HG03066 (cell line): ENCODE results near the gene ZNF462.

ENCODE experiments used
- ATAC-seq: cut with Tn5 transposase; IDR thresholded peaks from one replicate; pipeline ENCODE4 v1.9.1; 2021; ENCODE audit warnings: low read depth; ENCODE audit not compliant: unreplicated experiment

Gene ZNF462

DNA sequence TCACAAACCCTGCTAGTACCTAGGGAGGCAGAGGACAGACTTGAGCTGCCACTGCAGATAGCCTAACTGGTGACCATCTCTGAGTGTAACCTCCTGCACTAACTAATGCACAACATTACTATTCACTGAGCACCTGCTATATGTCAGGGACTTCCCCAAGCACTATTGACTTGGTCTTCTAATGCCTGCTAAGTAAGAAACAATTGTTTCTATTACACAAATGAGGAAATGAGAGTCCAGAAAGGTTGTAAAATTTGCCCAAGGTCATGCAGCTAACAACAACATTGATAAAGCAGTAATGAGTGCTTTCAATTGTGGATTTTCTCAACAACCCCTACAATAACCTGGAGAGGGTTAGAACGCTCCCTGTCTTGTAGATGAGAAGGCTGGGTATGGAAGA, 183.7 kb downstream of the ZNF462 start:
- ATAC-seq = peak; percentile 89

DNA sequence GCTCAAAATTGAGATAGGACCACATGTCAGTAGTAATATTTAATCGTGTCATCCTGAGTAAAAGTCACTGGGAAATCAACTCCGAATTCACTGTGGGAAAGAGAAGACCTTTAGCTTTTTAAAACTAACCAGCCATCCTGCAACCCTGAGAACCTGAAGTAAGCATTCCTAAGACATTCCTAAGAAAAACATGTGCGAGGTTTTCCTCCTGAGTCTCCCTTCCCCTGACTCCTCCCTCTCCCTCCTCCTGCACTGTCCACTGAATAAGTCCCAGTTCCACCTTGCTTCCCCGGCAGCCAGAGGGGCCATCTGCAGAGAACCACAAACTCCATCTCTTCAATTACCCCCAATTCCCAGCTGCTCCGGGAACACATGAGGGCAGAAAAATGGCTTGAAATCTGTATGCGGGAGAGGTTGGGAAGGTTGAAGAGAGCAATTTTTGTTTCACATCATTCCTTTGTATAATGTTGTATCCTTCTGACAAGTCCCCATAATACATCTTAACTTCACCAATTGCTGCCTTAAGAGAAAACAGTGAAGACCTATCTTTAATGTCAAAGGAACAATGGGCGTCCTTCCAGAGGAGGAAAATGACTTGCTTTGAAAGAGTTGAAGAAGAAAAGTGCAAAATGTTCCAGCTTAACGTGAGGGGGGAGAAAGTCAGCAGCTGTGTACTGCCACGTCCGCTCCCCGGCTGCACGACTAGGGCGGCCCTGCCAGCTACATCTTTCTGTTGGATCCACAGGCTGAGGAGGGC, 186.3 kb downstream of the ZNF462 start:
- no peak for ATAC-seq

DNA sequence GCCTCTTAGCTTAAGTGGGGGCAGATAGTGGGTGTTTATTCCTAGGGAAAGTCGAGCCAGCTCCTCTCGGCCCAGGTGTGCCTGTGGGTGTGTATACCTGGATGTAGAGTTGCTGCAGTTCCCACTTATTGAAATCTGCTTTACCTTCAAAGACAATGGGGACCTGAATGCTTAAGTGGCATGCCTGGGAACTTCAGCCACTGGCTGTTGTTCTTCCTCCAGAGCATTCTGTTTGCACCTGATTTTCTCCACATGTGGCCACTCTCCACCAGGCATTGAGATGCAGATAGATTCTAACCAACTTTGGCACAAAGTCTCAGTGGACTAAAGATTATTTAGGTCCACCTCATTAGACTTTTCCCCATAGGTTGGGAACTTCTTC, 186.8 kb downstream of the ZNF462 start:
- ATAC-seq = no peak

DNA sequence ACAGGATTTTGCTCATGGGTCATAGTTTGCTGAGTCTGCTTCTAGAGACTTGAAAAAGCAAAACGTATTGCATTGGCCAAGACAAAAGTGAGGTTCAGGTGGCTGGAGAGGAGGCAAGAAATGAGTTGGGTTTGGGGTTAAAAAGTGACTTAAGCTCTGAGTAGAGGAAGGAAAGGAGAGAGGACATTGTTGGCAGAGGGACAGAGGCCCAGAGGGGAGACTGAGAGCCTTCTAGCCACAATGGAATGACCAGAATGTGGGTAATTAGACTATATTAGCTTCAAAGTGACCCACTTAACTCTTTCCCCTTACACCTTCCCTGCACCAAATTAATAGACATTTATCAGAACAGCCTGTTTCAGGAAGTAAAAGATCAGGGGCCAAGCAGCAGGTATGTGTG, 188.4 kb downstream of the ZNF462 start:
- ATAC-seq = no peak

DNA sequence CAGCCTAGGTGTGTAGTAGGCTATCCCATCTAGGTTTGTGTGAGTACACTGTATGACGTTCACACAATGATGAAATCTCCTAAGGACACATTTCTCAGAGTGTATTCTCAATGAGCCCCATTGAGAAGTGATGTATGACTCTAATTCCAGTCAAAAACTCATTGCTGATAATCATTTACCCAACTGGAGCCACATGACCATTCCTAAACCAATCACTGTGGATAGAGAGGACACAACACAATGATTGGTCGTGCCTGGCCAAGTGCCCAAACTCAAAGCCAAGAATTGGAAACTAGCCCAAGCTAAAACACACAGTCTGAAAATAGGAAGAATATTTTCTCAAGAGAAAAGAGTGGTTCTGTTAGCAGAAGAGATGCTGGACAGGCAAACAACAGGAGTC, 191.2 kb downstream of the ZNF462 start:
- ATAC-seq = no peak

DNA sequence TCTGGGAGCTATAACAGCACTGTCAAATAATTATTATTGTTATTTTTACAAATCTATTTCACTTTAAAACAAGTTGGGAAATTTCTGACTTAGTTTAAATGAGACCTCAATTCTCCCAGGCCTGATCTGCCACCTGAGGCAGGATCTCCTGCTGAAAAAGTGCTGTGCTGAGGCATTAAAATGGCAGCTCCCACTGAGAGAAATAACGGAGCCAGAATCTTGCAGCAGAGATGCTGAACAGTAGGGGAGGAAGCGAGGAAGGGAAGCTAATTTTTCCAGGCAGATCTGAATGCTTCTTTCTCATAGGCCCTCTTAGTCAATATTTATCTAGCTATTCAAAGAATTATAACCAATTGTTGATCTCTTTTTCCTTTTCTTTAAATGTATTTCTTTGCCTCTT, 196.3 kb downstream of the ZNF462 start:
- ATAC-seq = no peak

DNA sequence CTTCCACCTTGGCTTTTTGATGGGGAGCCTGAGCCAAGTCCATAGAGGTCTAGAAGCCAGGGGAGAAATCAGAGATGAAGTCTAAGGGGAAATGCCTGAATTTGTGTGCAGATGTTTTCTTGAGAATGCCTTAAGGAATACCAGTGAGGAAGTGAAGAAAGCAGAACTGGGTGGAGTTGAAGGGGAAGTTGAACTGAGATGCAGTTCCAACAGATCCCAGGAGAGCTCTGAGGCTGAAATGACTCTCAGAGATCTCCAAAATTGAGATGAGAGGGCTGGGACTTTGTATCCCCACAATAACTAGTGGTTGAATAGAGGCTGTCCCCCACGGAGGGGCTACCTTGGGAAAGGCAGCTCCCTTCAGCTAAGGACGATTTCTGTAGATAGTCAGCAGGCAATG, 197.1 kb downstream of the ZNF462 start:
- no peak for ATAC-seq
